ENCODE results near the gene POLL.

GRCh38 chr10:101625821-101626412, 37.9 kb upstream of the POLL start:
- TF ChIP-seq CTCF (IDR thresholded peaks at IDR 0.05; ENCODE audit: poor library complexity): no peak
- TF ChIP-seq EZH2phosphoT487 (IDR thresholded peaks at IDR 0.05; ENCODE audit: low read depth, severe bottlenecking, unreplicated experiment): no peak
- no peak for TF ChIP-seq EZH2 (IDR thresholded peaks at IDR 0.05; ENCODE audit: borderline replicate concordance)

All from hepatocyte (in vitro differentiated cells).